ENCODE results near the gene TGM1.
A peak's percentile ranks its signal among the peaks of the same experiment; 100 is the strongest.

TGM1 gene

GRCh38 chr14:24308342-24309124 lies 45.6 kb upstream of the TGM1 start:
- TF ChIP-seq CTCF (conservative IDR thresholded peaks at IDR 0.05; ENCODE audit: control insufficient read depth, insufficient read depth, low read depth, low read length) = no peak
- no peak overlapping the region for H3K4me3 ChIP-seq (ENCODE audit: control insufficient read depth, low read depth, low read length)
- DNase-seq (ENCODE audit: low read depth) = no peak

- DNase-seq (ENCODE audit: low read depth) = peak; percentile 60
- peak; percentile 96 for TF ChIP-seq CTCF (conservative IDR thresholded peaks at IDR 0.05; ENCODE audit: control insufficient read depth, insufficient read depth, low read depth, low read length)
- H3K4me3 ChIP-seq (ENCODE audit: control insufficient read depth, low read depth, low read length) = no peak within 1 kb of the TSS
These were observed 44.8 kb upstream of the TGM1 start, which contains the start of gene CIDEB for GRCh38 chr14:24307575-24308341. TSS of gene CIDEB (minus strand) at chr14:24307977. CDS start at chr14:24307858, 119 bp downstream.

- no peak overlapping the region for H3K4me3 ChIP-seq (ENCODE audit: control insufficient read depth, low read depth, low read length)
- TF ChIP-seq CTCF (conservative IDR thresholded peaks at IDR 0.05; ENCODE audit: control insufficient read depth, insufficient read depth, low read depth, low read length) = no peak
- no peak for DNase-seq (ENCODE audit: low read depth)
These were observed 44.2 kb upstream of the TGM1 start for GRCh38 chr14:24307156-24307574.

- no peak overlapping the region for H3K4me3 ChIP-seq (ENCODE audit: control insufficient read depth, low read depth, low read length)
- no peak for DNase-seq (ENCODE audit: low read depth)
- no peak for TF ChIP-seq CTCF (conservative IDR thresholded peaks at IDR 0.05; ENCODE audit: control insufficient read depth, insufficient read depth, low read depth, low read length)
These were observed 41.0 kb upstream of the TGM1 start for GRCh38 chr14:24304019-24304387.

- TF ChIP-seq CTCF (conservative IDR thresholded peaks at IDR 0.05; ENCODE audit: control insufficient read depth, insufficient read depth, low read depth, low read length) = no peak
- peak overlapping the region; percentile 97 for H3K4me3 ChIP-seq (ENCODE audit: control insufficient read depth, low read depth, low read length)
- no peak for DNase-seq (ENCODE audit: low read depth)
These were observed 37.5 kb upstream of the TGM1 start for GRCh38 chr14:24300326-24300980.

GRCh38 chr14:24299255-24300191 lies 36.5 kb upstream of the TGM1 start, which contains the start of the genes DHRS1 and NOP9:
TSS of gene DHRS1 (minus strand) at chr14:24299780. CDS start at chr14:24299106, 674 bp downstream.
TSS of gene NOP9 (plus strand) at chr14:24299850. CDS start at chr14:24299955, 105 bp downstream.
- no peak for TF ChIP-seq CTCF (conservative IDR thresholded peaks at IDR 0.05; ENCODE audit: control insufficient read depth, insufficient read depth, low read depth, low read length)
- peak; percentile 84 for DNase-seq (ENCODE audit: low read depth)
- peak within 1 kb of the TSS; percentile 97 for H3K4me3 ChIP-seq (ENCODE audit: control insufficient read depth, low read depth, low read length)

Data from fibroblast of mammary gland (primary cell).